Lower leg skin (tissue), 4 donors: Measurements from ENCODE around the gene RSPO4. TPM values are rescaled to one million over a fixed set of nuclear protein-coding genes. Genes with fewer than 3 reads are reported as not detected.

Experiments
- DNase-seq, 2 donors: peaks; one replicate each; pipeline ENCODE4 v3.0.0-alpha.2; 2019; ENCODE audit warnings: low spot score in 2 of 2
- H3K4me3 ChIP-seq: fragments of 200-600 bp; sonication (generic); 2 replicates; pipeline ENCODE4 v1.5.1; 2017; ENCODE audit warnings: mild to moderate bottlenecking, low read depth; ENCODE audit not compliant: poor library complexity, severe bottlenecking
- CTCF ChIP-seq, 3 donors: fragments of 450-650 bp; IDR thresholded peaks; one replicate each; pipeline ENCODE4 v1.5.1; 2016; ENCODE audit warnings: antibody characterized with exemption in 3 of 3, mild to moderate bottlenecking in 3 of 3, moderate library complexity in 2 of 3
- POLR2A ChIP-seq, 2 donors: fragments of 450-650 bp; IDR thresholded peaks; one replicate each; pipeline ENCODE4 v1.6.1; 2016 to 2017; ENCODE audit warnings: antibody characterized with exemption in 2 of 2, mild to moderate bottlenecking in 1 of 2, moderate library complexity in 1 of 2
- WGBS, 2 donors: methylation state at CpG; one replicate each; pipeline ENCODE4 v1.1.5; 2018; 5-methylcytosine and 5-hydroxymethylcytosine counted together
- intact Hi-C: fragments of 100-400 bp; cut with DNase I; formaldehyde crosslinking; loops from one replicate; pipeline ENCODE4 v1.15.0; 2023; ENCODE audit warnings: low total_unique reads
- total RNA-seq, 4 donors: library from RNA; depleted of rRNA; stranded (reverse); fragments of >200 nt; gene quantifications; one replicate each; pipeline ENCODE4 v1.1.0, GENCODE V29; 2016

The RSPO4 gene
- total RNA-seq, 4 donors from 2014 or later: 0.13 to 0.59 TPM; not detected in 2

GRCh38 chr20:992801-993535 is 9.1 kb downstream of the RSPO4 start:
- WGBS, 2 donors: 83 to 85% methylated on average over 16 of the region's 16 CpGs
- DNase-seq: no peak
- intact Hi-C loops: no loop called here
- no peak overlapping the region for H3K4me3 ChIP-seq
- TF ChIP-seq CTCF (IDR thresholded peaks at IDR 0.05) (no peak), POLR2A (IDR thresholded peaks at IDR 0.05) (no peak)

- intact Hi-C loops: no loop called here
- WGBS, 2 donors: 69 to 73% methylated on average over 10 of the region's 10 CpGs
- no peak for DNase-seq
- H3K4me3 ChIP-seq: no peak overlapping the region
- no peak for TF ChIP-seq CTCF (IDR thresholded peaks at IDR 0.05)
- TF ChIP-seq POLR2A (IDR thresholded peaks at IDR 0.05): no peak
Measured at GRCh38 chr20:991850-992249, 10.3 kb downstream of the RSPO4 start.

GRCh38 chr20:990293-990959 is 11.7 kb downstream of the RSPO4 start:
- intact Hi-C loops: no loop called here
- DNase-seq: no peak
- TF ChIP-seq CTCF (IDR thresholded peaks at IDR 0.05): no peak
- TF ChIP-seq POLR2A (IDR thresholded peaks at IDR 0.05): no peak
- no peak overlapping the region for H3K4me3 ChIP-seq
- 31 to 40% methylated on average over 6 of the region's 6 CpGs for WGBS, 2 donors

- DNase-seq: no peak
- TF ChIP-seq CTCF (IDR thresholded peaks at IDR 0.05): no peak
- TF ChIP-seq POLR2A (IDR thresholded peaks at IDR 0.05): no peak
- intact Hi-C loops: no loop called here
- 76 to 79% methylated on average over 3 of the region's 3 CpGs for WGBS, 2 donors
- H3K4me3 ChIP-seq: no peak overlapping the region
Measured at GRCh38 chr20:988272-988671, 13.8 kb downstream of the RSPO4 start.

- WGBS, 2 donors: 71 to 82% methylated on average over 2 of the region's 2 CpGs
- intact Hi-C loops: no loop called here
- no peak for TF ChIP-seq POLR2A (IDR thresholded peaks at IDR 0.05)
- no peak for TF ChIP-seq CTCF (IDR thresholded peaks at IDR 0.05)
Measured at GRCh38 chr20:987677-988076, 14.4 kb downstream of the RSPO4 start.

More at GRCh38 chr20:987677-988076, 14.4 kb downstream of the RSPO4 start:
- no peak for DNase-seq
- H3K4me3 ChIP-seq: no peak overlapping the region
